Cerebellar cortex (tissue), 1 donor: ENCODE measurements around the gene BPHL.
"Not testable (repeated sequence)": the region's sequence is repeated elsewhere in the genome, so short reads cannot be mapped to it uniquely, and the experiment has no call there.

ENCODE experiments used
- DNase-seq: peaks from one replicate; pipeline ENCODE4 v3.0.0-alpha.2; 2015; ENCODE audit warnings: low spot score

The BPHL gene

GRCh38 chr6:3156184-3157130, 37.9 kb downstream of the BPHL start:
- DNase-seq = not testable (repeated sequence)

GRCh38 chr6:3157131-3157933, 38.8 kb downstream of the BPHL start, which contains the start of gene TUBB2A:
Gene TUBB2A (minus strand): TSS chr6:3157544. CDS start chr6:3157463, 81 bp downstream.
- peak; percentile 80 for DNase-seq

GRCh38 chr6:3159805-3160781, 41.6 kb downstream of the BPHL start:
- no peak for DNase-seq

GRCh38 chr6:3162067-3162497, 43.6 kb downstream of the BPHL start:
- peak; percentile 50 for DNase-seq

DNA sequence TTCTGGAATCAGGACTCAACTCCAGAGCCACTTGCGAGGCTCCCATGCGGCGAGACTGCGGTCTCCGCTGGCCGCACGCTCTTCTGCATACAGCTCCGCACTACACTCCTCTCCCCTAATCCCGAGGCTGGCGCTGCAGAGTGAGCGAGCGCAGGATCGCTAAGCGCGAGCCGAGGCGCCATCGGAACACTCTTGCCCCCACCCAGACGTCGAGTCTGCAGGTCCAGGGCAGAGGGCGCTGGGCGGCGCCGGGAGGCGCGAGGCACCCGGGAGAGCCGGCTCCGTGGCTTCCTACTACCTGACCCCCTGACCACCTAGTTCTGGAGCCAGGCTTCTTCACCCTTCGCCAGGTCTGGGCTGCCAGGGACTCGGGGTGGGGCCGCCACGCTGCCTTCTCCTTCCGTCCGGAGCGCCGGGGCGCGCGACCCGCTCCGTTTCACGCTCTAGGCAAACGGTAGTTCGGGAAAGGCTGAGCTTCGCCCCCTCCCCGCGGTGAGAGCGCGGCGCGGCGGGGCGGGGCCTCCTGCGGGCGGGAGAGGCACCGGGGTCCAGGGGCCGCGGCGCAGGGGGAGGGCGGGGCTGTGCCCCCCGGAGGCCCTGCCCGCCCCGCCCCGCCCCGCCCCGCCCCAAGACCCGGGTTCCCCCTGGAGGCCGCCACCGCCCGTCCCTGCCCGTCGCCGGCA, 44.2 kb downstream of the BPHL start:
- peak; percentile 80 for DNase-seq

DNA sequence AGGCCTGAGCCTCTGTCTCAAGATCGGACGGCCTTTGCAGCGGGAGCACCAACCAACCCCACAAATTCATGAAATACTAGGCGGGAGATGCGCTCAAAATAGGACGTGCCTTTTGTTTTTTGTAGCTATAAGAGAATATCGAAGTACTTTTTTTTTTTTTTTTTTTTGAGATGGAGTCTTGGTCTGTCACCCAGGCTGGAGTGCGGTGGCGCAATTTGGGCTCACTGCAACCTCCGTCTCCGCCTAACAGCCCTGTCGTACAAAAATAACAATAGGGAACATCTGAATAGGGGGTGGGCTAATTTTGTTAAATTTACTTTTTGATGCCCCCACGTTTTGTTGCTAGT, 44.7 kb downstream of the BPHL start:
- no peak for DNase-seq

DNA sequence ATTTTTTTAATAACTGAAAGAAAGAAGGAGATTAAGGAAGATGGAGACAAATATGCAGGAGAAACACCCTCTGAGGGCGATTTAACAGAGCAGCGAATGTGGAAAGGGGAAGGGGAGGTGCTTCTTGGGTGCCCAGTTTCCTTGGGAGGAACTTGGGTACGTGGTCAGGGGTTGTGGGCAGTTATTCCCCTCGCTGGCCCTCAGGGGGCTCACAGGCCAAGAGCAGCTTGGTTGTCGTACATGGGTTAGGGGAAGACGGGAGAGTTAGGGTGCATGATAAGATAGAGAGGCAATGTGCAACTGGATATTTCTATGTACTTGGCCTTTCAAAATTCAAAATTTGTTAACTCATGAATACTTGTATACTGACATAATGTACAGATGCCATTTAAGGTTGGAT, 45.9 kb downstream of the BPHL start:
- no peak for DNase-seq

GRCh38 chr6:3165631-3166534, 47.4 kb downstream of the BPHL start:
- DNase-seq = no peak

- DNase-seq = not testable (repeated sequence)
Measured at GRCh38 chr6:3166535-3167225, 48.2 kb downstream of the BPHL start.

DNA sequence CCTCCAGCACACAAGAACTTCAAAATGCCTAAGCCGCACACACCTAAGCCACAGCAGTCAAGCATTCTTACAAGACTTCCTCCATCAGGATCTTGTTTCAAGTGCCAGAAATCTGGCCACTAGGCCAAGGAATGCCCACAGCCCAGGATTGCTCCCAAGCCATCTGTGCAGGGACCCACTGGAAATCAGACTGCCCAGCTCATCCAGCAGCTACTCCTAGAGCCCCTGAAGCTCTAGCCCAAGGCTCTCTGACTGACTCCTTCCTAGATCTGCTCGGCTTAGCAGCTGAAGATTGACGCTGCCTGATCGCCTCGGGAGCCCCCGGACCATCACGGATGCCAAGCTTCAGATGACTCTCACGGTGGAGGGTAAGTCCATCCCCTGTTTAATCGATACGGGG, 49.5 kb downstream of the BPHL start:
- not testable (repeated sequence) for DNase-seq

- not testable (repeated sequence) for DNase-seq
Measured at GRCh38 chr6:3170676-3171075, 52.2 kb downstream of the BPHL start.

DNA sequence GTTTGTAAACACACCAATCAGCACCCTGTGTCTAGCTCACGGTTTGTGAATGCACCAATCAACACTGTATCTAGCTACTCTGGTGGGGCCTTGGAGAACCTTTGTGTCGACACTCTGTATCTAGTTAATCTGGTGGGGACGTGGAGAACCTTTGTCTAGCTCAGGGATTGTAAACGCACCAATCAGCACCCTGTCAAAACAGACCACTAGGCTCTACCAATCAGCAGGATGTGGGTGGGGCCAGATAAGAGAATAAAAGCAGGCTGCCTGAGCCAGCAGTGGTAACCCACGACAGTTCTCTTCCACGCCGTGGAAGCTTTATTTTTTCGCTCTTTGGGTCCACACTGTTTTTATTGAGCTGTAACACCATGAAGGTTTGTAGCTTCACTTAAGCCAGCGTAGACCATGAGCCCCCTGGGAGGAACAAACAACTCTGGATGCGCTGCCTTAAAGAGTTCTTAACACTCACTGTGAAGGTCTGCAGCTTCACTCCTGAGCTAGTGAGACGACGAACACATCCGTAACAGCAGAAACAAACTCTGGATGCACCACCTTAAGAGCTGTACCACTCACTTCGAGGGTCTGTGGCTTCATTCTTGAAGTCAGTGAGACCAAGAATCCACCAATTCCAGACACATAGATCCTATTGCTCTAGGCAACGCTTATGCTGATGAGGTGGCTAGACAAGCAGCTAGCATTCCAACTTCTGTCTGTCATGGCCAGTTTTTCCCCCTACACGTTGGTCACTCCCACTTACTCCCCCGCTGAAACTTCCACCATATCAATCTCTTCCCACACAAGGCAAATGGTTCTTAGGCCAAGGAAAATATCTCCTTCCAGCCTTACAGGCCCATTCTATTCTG, 53.0 kb downstream of the BPHL start:
- not testable (repeated sequence) for DNase-seq

DNA sequence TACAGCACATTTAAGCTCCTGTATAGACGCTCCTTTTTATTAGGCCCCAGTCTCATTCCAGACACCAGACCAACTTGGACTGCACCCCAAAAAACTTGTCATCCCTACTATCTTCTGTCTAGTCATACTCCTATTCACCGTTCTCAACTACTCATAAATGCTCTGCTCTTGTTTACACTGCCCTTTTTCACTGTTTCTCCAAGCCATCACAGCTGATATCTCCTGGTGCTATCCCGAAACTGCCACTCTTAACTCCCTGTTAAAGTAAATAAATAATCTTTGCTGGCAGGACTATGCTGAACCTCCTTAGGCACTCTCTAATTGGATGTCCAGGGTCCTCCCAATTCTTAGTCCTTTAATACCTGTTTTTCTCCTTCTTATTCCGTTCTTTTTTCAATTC, 54.3 kb downstream of the BPHL start:
- not testable (repeated sequence) for DNase-seq

- not testable (repeated sequence) for DNase-seq
Measured at GRCh38 chr6:3173636-3174089, 55.2 kb downstream of the BPHL start.

- no peak for DNase-seq
Measured at GRCh38 chr6:3175715-3176402, 57.3 kb downstream of the BPHL start.

GRCh38 chr6:3176562-3177355, 58.2 kb downstream of the BPHL start:
- DNase-seq = no peak

DNA sequence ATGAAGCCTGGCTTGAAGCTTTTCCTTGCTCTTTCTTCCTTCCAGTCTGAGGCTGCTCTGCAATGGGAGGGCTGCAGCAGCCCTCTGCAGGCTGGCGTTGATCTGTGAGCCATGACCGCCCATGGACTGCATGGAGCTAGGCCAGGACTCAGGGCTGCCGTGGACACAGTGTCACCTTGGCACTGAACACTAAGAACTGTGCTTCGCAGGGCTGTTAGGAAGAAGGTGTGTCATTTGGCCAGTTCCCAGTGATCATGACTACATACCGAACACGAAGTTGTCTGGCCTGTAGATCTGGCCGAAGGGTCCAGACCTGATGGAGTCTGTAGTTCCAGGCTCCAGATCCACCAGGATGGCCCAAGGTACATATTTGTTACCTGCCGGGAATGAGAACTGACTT, 60.2 kb downstream of the BPHL start:
- DNase-seq = peak; percentile 68
